ENCODE results near the gene CAMSAP3.

CAMSAP3 gene

GRCh38 chr19:7579182-7579581 lies 16.5 kb upstream of the CAMSAP3 start:
- no peak for DNase-seq

GRCh38 chr19:7582446-7582845 lies 13.2 kb upstream of the CAMSAP3 start:
- DNase-seq, result no peak

GRCh38 chr19:7589822-7590221 lies 5.8 kb upstream of the CAMSAP3 start:
- DNase-seq, result no peak

DNA sequence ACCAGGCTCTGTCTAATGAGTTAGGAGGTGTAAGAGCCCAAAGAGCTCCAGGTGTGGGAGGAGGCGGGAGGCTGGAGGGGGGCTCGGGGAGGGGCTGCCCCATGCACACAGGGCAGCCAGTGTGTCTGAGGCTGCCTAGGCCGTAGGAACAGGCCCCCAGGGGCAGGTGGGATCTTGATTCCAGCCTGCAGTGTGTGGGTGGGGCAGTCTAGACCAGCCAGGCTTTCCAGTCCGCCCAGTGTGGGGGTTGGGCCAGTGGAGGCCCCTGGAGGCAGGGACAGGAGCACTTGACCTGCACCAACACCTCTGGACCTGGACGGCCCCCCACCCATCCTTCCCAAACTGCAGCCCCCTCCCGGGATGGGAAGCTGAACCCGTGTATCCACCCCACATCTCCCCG lies 5.4 kb upstream of the CAMSAP3 start:
- DNase-seq, result no peak

DNA sequence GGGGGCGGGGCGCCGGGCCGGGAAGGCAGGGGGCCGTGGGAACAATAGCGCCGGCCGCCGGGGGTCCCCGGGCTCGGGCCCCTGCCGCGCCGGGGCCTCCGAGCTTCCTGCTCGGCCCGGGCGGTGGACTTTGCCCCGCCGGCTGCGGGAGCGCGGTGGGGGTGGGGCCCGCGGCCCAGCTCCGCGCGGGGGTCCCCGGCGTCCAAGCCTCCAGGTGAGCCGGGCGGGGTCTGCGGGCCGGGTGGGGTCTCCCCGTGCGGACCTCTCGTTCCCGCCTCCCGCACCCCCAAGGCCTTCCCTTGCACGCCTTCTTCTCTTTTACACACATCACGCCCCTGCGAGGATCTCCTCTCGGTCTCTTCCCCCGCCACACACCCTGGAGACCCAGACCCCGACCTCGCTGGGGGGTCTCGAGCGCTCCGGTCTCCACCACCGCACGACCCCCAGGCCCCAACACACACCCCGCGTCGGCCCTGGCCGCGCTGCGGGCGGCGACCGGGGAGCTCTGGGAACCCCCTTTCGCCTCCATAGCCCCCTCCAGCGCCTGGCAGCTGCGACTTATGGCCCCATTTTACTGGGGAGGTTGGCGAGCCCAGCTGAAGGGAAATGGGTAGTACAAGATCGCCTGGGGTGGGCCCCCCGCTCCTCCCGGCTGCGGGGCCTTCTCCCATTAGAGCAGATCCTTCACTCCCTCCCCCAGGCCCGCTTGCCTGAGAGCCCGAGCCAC lies 711 bp downstream of the CAMSAP3 start:
- no peak for DNase-seq

GRCh38 chr19:7597689-7598088 lies 2.0 kb downstream of the CAMSAP3 start:
- no peak for DNase-seq

DNA sequence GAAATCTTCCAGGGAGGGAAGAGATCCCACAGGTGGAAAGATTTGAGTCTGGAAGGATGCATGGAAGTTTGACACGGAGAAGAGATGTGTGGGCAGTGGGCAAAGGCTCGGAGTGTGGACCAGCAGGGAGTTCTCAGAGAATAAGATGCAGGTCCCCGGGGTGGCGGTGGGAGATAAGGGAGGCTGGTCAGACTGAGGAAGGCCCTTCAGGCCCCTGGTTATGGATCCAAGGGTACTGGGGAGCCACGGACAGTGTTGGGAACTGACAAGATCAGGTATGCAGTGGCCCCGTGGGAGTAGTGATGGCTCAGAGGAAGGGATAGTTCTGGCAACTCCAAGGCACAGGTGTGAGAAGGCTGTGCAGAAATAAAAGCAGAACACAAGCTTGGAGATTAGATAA lies 2.5 kb downstream of the CAMSAP3 start:
- DNase-seq, result no peak

GRCh38 chr19:7600721-7601120 lies 5.1 kb downstream of the CAMSAP3 start:
- DNase-seq, result no peak

- DNase-seq, result no peak
These were observed 6.7 kb downstream of the CAMSAP3 start for GRCh38 chr19:7602240-7602934.

DNA sequence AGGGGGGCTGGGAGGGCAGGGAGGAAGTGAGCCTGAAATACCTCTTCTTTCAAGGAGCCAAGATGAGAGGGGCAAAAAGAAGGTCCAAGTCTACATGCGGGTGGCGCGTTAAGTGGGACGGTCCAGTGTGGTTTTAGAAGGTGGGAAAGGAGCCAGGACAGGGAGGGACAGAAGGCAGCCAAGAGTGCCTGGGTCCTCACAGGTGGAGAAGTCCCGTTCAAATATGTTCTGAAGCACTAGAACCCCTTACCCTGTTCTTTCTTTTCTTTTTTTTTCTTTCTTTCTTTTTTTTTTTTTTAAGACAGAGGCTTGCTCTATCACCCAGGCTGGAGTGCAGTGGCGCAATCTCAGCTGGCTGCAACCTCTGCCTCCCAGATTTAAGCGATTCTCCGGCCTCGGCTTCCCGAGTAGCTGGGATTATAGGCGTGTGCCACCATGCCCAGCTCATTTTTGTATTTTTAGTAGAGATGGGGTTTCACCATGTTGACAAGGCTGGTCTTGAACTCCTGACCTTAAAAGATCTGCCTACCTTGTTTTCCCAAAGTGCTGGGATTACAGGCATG lies 7.4 kb downstream of the CAMSAP3 start:
- no peak for DNase-seq

GRCh38 chr19:7603919-7604318 lies 8.3 kb downstream of the CAMSAP3 start:
- DNase-seq, result no peak

DNA sequence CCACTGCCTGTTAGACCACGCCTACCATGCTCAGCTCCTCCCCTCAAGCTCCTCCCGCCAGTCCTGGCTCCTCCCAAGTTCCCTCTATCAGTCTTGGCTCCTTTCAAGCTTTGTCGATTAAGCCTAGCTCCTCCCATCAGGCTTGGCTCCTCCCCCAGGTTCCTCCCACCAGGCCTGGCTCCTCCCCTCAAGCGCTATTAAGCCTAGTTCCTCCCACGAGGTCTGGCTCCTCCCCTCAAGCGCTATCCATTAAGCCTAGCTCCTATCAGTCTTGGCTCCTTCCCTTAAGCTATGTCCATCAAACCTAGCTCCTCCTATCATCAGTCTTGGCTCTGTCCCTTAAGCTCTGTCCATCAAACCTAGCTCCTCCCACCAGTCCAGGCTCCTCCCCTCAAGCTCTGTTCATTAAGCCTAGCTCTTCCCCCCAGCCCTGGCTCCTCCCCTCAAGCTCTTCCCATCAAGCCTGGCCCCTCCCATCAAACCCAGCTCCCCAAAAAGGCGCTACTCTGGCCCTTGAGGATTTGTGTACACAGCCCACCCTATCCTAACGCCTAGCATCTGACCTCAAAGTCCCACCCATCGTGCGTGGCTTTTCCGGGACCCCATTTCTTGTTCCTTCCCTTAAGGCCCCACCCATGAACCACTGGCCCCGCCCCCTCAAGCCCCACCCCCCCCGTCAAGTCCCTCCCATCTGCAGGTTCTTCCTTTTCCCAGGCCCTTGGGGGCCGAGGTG lies 10.0 kb downstream of the CAMSAP3 start:
- peak; percentile 27 to 28 for DNase-seq

- no peak for DNase-seq
These were observed 10.6 kb downstream of the CAMSAP3 start for GRCh38 chr19:7606289-7606688.

DNA sequence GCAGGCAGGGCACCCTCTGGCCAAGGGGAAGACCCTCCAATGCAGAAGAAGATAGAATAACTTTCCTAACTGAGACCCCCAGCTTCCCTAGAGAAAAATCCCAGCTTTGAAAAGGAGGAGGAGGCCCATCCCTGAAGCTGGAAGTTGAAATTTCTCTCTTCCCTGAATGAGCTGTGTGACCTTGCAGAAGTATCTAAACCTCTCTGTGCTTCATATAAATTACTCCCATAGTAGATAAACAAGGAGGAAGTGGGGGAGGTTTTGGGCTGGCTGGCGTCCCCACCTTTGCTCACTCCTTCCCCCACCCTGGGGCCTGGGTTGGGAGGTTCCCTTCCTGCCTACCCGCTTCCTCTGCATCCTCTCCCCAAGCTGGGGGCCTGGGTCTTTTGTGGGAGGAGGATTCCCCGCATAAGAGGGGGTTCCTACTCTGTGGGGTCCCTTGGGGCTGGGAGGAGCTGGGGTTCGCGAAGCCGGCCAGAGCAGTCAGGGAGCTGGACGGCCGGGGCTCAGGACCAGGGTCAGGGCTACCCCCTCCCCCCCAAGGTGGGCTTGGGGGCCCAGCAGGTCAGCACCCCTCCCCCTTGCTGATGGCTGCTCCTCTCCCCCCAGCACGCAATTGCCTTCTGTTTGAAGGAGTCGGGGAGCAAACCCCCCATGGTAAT lies 11.7 kb downstream of the CAMSAP3 start:
- no peak for DNase-seq

DNA sequence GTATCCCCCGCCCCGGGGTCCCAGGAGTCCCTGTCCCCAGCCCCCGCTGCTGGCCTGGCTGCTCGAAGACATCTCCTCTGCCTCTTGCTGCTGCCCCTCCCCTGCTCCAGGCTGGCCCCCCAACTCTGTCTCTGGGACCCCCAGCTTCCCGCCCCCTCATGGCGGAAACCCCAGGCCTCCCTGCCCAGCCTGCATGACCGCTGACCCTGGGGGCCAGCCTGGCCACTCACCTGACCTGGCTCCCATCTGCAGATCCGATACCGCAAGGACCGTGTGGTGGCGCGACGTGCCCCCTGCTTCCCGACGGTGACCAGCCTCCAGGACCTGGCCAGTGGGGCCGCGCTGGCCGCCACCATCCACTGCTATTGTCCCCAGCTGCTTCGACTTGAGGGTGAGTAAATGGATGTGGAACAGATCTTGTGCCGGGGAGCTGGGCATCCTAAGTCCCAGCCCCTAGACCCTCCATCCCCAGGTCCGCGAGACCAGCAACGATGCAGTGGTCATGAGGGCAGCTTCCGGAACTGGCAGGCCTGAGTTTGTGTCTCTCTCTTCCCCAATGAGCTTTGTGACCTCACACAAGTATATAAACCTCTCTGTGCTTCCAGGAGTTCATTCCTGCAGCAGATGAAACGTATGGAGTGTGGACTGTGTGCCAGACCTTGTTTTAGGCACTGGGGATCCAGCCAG lies 12.4 kb downstream of the CAMSAP3 start:
- DNase-seq, result no peak

DNA sequence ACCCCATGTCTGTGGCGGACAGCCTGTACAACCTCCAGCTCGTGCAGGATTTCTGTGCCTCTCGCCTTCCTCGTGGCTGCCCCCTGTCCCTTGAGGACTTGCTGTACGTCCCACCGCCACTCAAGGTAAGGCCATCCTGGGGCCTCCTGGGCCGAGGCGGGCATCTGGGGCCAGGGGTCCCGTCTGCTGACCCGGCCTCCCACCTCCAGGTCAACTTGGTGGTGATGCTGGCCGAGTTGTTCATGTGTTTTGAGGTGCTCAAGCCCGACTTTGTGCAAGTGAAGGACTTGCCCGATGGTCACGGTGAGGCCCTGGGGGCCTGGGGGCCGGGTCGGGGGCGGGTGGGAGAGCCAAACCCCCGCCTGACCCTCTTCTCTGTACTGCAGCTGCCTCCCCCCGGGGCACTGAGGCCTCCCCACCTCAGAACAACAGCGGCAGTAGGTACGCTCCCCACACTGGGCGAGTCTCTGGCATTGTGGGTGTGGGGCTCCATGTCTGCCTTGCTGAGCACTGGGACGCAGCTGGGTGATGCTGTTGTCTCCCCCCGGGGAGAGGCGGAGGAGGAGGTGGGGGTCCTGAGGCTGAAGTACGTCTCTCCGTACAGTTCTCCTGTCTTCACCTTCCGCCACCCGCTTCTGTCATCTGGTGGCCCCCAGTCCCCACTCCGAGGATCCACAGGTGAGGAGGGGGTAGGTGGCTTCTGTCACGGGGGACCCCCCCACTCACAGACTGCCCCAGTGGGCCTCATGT lies 15.0 kb downstream of the CAMSAP3 start:
- no peak for DNase-seq

DNA sequence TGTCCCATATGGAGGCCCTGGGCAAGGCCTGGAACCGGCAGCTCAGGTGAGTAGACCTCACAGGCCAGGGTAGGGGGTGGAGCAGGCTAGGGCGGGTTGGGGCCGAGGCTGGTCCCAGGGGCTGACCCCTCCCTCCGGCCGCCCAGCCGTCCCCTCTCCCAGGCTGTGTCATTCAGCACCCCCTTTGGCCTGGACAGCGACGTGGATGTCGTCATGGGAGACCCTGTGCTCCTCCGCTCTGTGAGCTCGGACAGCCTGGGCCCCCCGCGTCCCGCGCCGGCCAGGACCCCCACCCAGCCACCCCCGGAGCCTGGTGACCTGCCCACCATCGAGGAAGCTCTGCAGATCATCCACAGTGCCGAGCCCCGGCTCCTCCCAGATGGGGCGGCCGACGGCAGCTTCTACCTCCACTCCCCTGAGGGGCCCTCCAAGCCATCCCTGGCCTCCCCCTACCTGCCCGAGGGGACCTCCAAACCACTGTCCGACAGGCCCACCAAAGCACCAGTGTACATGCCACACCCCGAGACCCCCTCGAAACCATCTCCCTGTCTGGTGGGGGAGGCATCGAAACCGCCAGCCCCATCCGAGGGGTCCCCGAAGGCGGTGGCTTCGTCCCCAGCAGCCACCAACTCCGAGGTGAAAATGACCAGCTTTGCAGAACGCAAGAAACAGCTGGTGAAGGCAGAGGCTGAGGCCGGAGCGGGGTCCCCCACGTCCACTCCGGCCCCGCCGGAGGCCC lies 16.0 kb downstream of the CAMSAP3 start:
- DNase-seq, result no peak

GRCh38 chr19:7612282-7613274 lies 16.9 kb downstream of the CAMSAP3 start:
- no peak for DNase-seq

GRCh38 chr19:7614859-7615741 lies 19.4 kb downstream of the CAMSAP3 start:
- no peak for DNase-seq
